Mucosa of descending colon (tissue), 3 donors: ENCODE results near the gene ELAVL2. TPM values are rescaled to one million over a fixed set of nuclear protein-coding genes. Genes with fewer than 3 reads are reported as not detected.
A peak's percentile ranks its signal among the peaks of the same experiment; 100 is the strongest.

Experiments used
- ATAC-seq: fragments of 200-7000 bp; cut with Tn5 transposase; one replicate; pipeline ENCODE4 v1.9.1; 2020; ENCODE audit warnings: mild to moderate bottlenecking, moderate library complexity
- DNase-seq, 3 donors: peaks; one replicate each; pipeline ENCODE4 v3.0.0-alpha.2; 2020
- H3K36me3 ChIP-seq: fragments of 200-600 bp; one replicate; pipeline ENCODE4 v1.8.0; 2021; ENCODE audit warnings: low read depth, mild to moderate bottlenecking
- H3K4me1 ChIP-seq: fragments of 200-600 bp; one replicate; pipeline ENCODE4 v1.8.0; 2021; ENCODE audit warnings: low read depth, mild to moderate bottlenecking
- H3K4me3 ChIP-seq: fragments of 200-600 bp; one replicate; pipeline ENCODE4 v1.8.0; 2021; ENCODE audit warnings: mild to moderate bottlenecking
- H3K9me3 ChIP-seq: fragments of 200-600 bp; one replicate; pipeline ENCODE4 v1.8.0; 2021; ENCODE audit warnings: mild to moderate bottlenecking
- CTCF ChIP-seq: fragments of 200-600 bp; IDR thresholded peaks from one replicate; pipeline ENCODE4 v1.8.0; 2022; ENCODE audit warnings: antibody characterized with exemption, mild to moderate bottlenecking
- intact Hi-C, 2 donors: fragments of 100-400 bp; cut with DNase I in 1 of 2; cut with micrococcal nuclease in 1 of 2; formaldehyde crosslinking; loops; one replicate each; pipeline versions ENCODE4 v1.11.0 to v1.11.1; 2022; cut with DNase I, micrococcal nuclease
- total RNA-seq, 3 donors: library from RNA; stranded (reverse); fragmentation: NEBNext Ultra II Directional in 2 of 3; extraction: Animal tissue kit (Norgen Biotek cat#: 25700) in 2 of 3; gene quantifications; one replicate each; pipeline versions ENCODE4 v1.2.1 to v1.2.4, GENCODE V29; 2021 to 2023
- donor health status: DM: no; HTN: no; CAD: no; lungs with moderate emphysema.
- donor health status: DM: no; HTN: no; CAD: no.
- donor health status: DM: no; HTN: yes; CAD: no.

Gene ELAVL2
- total RNA-seq, 3 donors from 2014 or later: 0.35 to 1.2 (median 0.76) TPM

- no peak for TF ChIP-seq CTCF
Measured at GRCh38 chr9:23686896-23687295, 139.1 kb downstream of the ELAVL2 start.

GRCh38 chr9:23686257-23686656 is 139.8 kb downstream of the ELAVL2 start:
- H3K9me3 ChIP-seq: no peaks in the 10 kb centered on the region
- no peaks in the 10 kb centered on the region for H3K4me1 ChIP-seq
- DNase-seq (no peak), ATAC-seq (peak; percentile 82)
- H3K4me3 ChIP-seq: no peak overlapping the region
- intact Hi-C loops: no loop called here
- no peaks in the 10 kb centered on the region for H3K36me3 ChIP-seq
- no peak for TF ChIP-seq CTCF

More at GRCh38 chr9:23686896-23687295, 139.1 kb downstream of the ELAVL2 start:
- no peak for DNase-seq
- ATAC-seq: no peak
- no peaks in the 10 kb centered on the region for H3K36me3 ChIP-seq
- H3K4me1 ChIP-seq: no peaks in the 10 kb centered on the region
- H3K4me3 ChIP-seq: no peak overlapping the region
- no peaks in the 10 kb centered on the region for H3K9me3 ChIP-seq
- intact Hi-C loops: no loop called here

GRCh38 chr9:23683611-23684061 is 142.4 kb downstream of the ELAVL2 start:
- TF ChIP-seq CTCF: no peak
- no peak overlapping the region for H3K4me3 ChIP-seq

GRCh38 chr9:23682891-23683431 is 143.1 kb downstream of the ELAVL2 start:
- no peak for TF ChIP-seq CTCF
- DNase-seq (no peak), ATAC-seq (no peak)
- Histone ChIP-seq H3K36me3 (no peaks in the 10 kb centered on the region), H3K9me3 (no peaks in the 10 kb centered on the region), H3K4me1 (no peaks in the 10 kb centered on the region), H3K4me3 (no peak overlapping the region)
- intact Hi-C loops: no loop called here

More at GRCh38 chr9:23683611-23684061, 142.4 kb downstream of the ELAVL2 start:
- intact Hi-C loops: no loop called here
- Histone ChIP-seq H3K4me1 (no peaks in the 10 kb centered on the region), H3K9me3 (no peaks in the 10 kb centered on the region), H3K36me3 (no peaks in the 10 kb centered on the region)
- ATAC-seq (no peak), DNase-seq (no peak)

- ATAC-seq: no peak
- no peaks in the 10 kb centered on the region for H3K4me1 ChIP-seq
- intact Hi-C loops: no loop called here
Measured at GRCh38 chr9:23682352-23682751, 143.7 kb downstream of the ELAVL2 start.

More at GRCh38 chr9:23682352-23682751, 143.7 kb downstream of the ELAVL2 start:
- no peak for TF ChIP-seq CTCF
- Histone ChIP-seq H3K9me3 (no peaks in the 10 kb centered on the region), H3K36me3 (no peaks in the 10 kb centered on the region), H3K4me3 (no peak overlapping the region)
- DNase-seq: no peak
